IMR-90 (cell line): ENCODE results near the gene FTCDNL1. TPM values are rescaled to one million over a fixed set of nuclear protein-coding genes. Genes with fewer than 3 reads are reported as not detected.

Experiments used
- ATAC-seq: fragments of 200-7000 bp; cut with Tn5 transposase; 2 replicates; pipeline ENCODE4 v1.9.1; 2020; ENCODE audit warnings: low read depth, mild to moderate bottlenecking, moderate library complexity
- BruUV-seq: library from RNA; stranded (reverse); fragments of 400-500 nt; replicated peaks from 2 replicates; lab custom pipeline; 2021; lab: Mats Ljungman, UMichigan
- CTCF ChIA-PET: fragments of 300-600 bp; formaldehyde crosslinking; extraction: SDS; loops from one replicate; lab custom pipeline; 2021; ENCODE audit warnings: antibody characterized with exemption; lab: Yijun Ruan, JAX
- POLR2A ChIA-PET: fragments of 300-600 bp; sonication (Branson Sonifier 250); formaldehyde crosslinking; loops from one replicate; lab custom pipeline; 2022; ENCODE audit warnings: antibody characterized with exemption; ENCODE audit not compliant: unreplicated experiment; lab: Charles Lee
- DNase-seq: peaks from one replicate; pipeline ENCODE4 v3.0.0; 2013
- H2AFZ ChIP-seq: replicated peaks from 2 replicates; pipeline ENCODE3; 2013; ENCODE audit warnings: low read length, mild to moderate bottlenecking; ENCODE audit not compliant: poor library complexity
- H2AK5ac ChIP-seq: 2 replicates; pipeline ENCODE4 v1.6.1; 2013; ENCODE audit warnings: low read depth, low read length, inconsistent platforms
- H2AK9ac ChIP-seq: replicated peaks from 2 replicates; pipeline ENCODE3; 2013; ENCODE audit warnings: mild to moderate bottlenecking, low read depth, low read length, moderate library complexity; ENCODE audit not compliant: poor library complexity
- H2BK120ac ChIP-seq: 2 replicates; pipeline ENCODE4 v1.6.1; 2013; ENCODE audit warnings: low read depth, low read length, inconsistent platforms
- H2BK15ac ChIP-seq: 3 replicates; pipeline ENCODE4 v1.6.1; 2013; ENCODE audit warnings: low read depth, low read length, inconsistent platforms
- H2BK20ac ChIP-seq: 2 replicates; pipeline ENCODE4 v1.6.1; 2013; ENCODE audit warnings: low read depth, mild to moderate bottlenecking, inconsistent platforms, low read length, moderate library complexity
- H2BK5ac ChIP-seq: 2 replicates; pipeline ENCODE4 v1.6.1; 2013; ENCODE audit warnings: mild to moderate bottlenecking, low read depth, low read length, inconsistent platforms; ENCODE audit not compliant: poor library complexity, severe bottlenecking
- H3K14ac ChIP-seq: replicated peaks from 2 replicates; pipeline ENCODE4 v1.6.1; 2013; ENCODE audit warnings: low read depth, low read length, inconsistent platforms
- H3K18ac ChIP-seq: 2 replicates; pipeline ENCODE4 v1.6.1; 2013; ENCODE audit warnings: low read depth, low read length, control low read depth
- H3K23ac ChIP-seq: 2 replicates; pipeline ENCODE4 v1.6.1; 2013; ENCODE audit warnings: low read depth, low read length, inconsistent platforms
- H3K27ac ChIP-seq: 2 replicates; pipeline ENCODE4 v1.5.1; 2013; ENCODE audit warnings: mild to moderate bottlenecking, control low read depth, low read length; ENCODE audit not compliant: insufficient read depth
- H3K27me3 ChIP-seq: 2 replicates; pipeline ENCODE4 v1.6.1; 2013; ENCODE audit warnings: low read length; ENCODE audit not compliant: control insufficient read depth, insufficient read depth
- H3K36me3 ChIP-seq: 2 replicates; pipeline ENCODE4 v1.6.1; 2013; ENCODE audit warnings: low read length, mixed read lengths; ENCODE audit not compliant: control insufficient read depth, insufficient read depth
- H3K4ac ChIP-seq: 2 replicates; pipeline ENCODE4 v1.6.1; 2013; ENCODE audit warnings: low read depth, low read length, inconsistent platforms
- H3K4me1 ChIP-seq: 2 replicates; pipeline ENCODE4 v1.6.1; 2013; ENCODE audit warnings: low read length, mixed read lengths; ENCODE audit not compliant: control insufficient read depth, insufficient read depth
- H3K4me2 ChIP-seq: 2 replicates; pipeline ENCODE4 v1.6.1; 2013; ENCODE audit warnings: low read depth, mild to moderate bottlenecking, control low read depth, low read length, moderate library complexity
- H3K4me3 ChIP-seq: 2 replicates; pipeline ENCODE4 v1.5.1; 2013; ENCODE audit warnings: low read depth, mild to moderate bottlenecking, control low read depth, low read length, moderate library complexity; ENCODE audit not compliant: insufficient read depth
- H3K56ac ChIP-seq: 2 replicates; pipeline ENCODE4 v1.6.1; 2013; ENCODE audit warnings: low read length, inconsistent platforms; ENCODE audit not compliant: insufficient read depth; ENCODE audit errors: extremely low read depth
- H3K79me1 ChIP-seq, 2 experiments: 2 replicates each; pipeline ENCODE4 v1.6.1; 2013; ENCODE audit warnings: low read length in 2 of 2, inconsistent platforms in 1 of 2, low read depth in 1 of 2
- H3K9ac ChIP-seq: 2 replicates; pipeline ENCODE4 v1.6.1; 2013; ENCODE audit warnings: low read depth, low read length, control low read depth
- H3K9me1 ChIP-seq: 2 replicates; pipeline ENCODE4 v1.6.1; 2013; ENCODE audit warnings: low read length, inconsistent platforms; ENCODE audit not compliant: insufficient read depth
- H3K9me3 ChIP-seq: 2 replicates; pipeline ENCODE4 v1.6.1; 2013; ENCODE audit warnings: low read length; ENCODE audit not compliant: control insufficient read depth, insufficient read depth
- H4K20me1 ChIP-seq: 2 replicates; pipeline ENCODE4 v1.6.1; 2013; ENCODE audit warnings: low read length, inconsistent platforms; ENCODE audit not compliant: insufficient read depth
- H4K5ac ChIP-seq: 2 replicates; pipeline ENCODE4 v1.6.1; 2013; ENCODE audit warnings: mild to moderate bottlenecking, low read depth, low read length, control low read depth
- H4K8ac ChIP-seq, 2 experiments: 2 replicates each; pipeline ENCODE4 v1.6.1; 2013; ENCODE audit warnings: low read depth in 2 of 2, low read length in 2 of 2, control low read depth in 1 of 2, inconsistent platforms in 1 of 2
- H4K91ac ChIP-seq: 2 replicates; pipeline ENCODE4 v1.6.1; 2013; ENCODE audit warnings: low read depth, low read length, inconsistent platforms; ENCODE audit not compliant: insufficient read depth
- BHLHE40 ChIP-seq: fragments of 150-350 bp; IDR thresholded peaks from 2 replicates; pipeline ENCODE4 v1.6.1; 2016; ENCODE audit warnings: mild to moderate bottlenecking, low read depth, low read length
- CEBPB ChIP-seq: IDR thresholded peaks from 2 replicates; pipeline ENCODE4 v1.6.1; 2012; ENCODE audit warnings: low read depth, low read length, improper control_type of control experiment
- CHD1 ChIP-seq: IDR thresholded peaks from 2 replicates; pipeline ENCODE4 v1.6.1; 2012; ENCODE audit warnings: low read depth, low read length, improper control_type of control experiment
- CTCF ChIP-seq: conservative IDR thresholded peaks from 2 replicates; pipeline ENCODE4 v1.5.1; 2012; ENCODE audit warnings: mild to moderate bottlenecking, low read depth, low read length, improper control_type of control experiment
- FOS ChIP-seq: fragments of 150-350 bp; IDR thresholded peaks from 2 replicates; pipeline ENCODE4 v1.6.1; 2016; ENCODE audit warnings: low read depth, low read length
- MAFK ChIP-seq: IDR thresholded peaks from 2 replicates; pipeline ENCODE4 v1.6.1; 2012; ENCODE audit warnings: low read depth, low read length, improper control_type of control experiment
- MAZ ChIP-seq: IDR thresholded peaks from 2 replicates; pipeline ENCODE4 v1.6.1; 2012; ENCODE audit warnings: low read depth, mild to moderate bottlenecking, low read length, improper control_type of control experiment, moderate library complexity, borderline replicate concordance
- MXI1 ChIP-seq: IDR thresholded peaks from 2 replicates; pipeline ENCODE4 v1.6.1; 2012; ENCODE audit warnings: low read depth, mild to moderate bottlenecking, low read length, moderate library complexity, borderline replicate concordance
- NFE2L2 ChIP-seq: fragments of 150-350 bp; IDR thresholded peaks from 2 replicates; pipeline ENCODE4 v1.6.1; 2016; ENCODE audit warnings: low read depth, mild to moderate bottlenecking, low read length
- POLR2A ChIP-seq: IDR thresholded peaks from 2 replicates; pipeline ENCODE4 v1.6.1; 2012; ENCODE audit warnings: mild to moderate bottlenecking, low read depth, low read length
- RCOR1 ChIP-seq: IDR thresholded peaks from 2 replicates; pipeline ENCODE4 v1.6.1; 2012; ENCODE audit warnings: mild to moderate bottlenecking, low read length, improper control_type of control experiment; ENCODE audit not compliant: insufficient replicate concordance
- RFX5 ChIP-seq: IDR thresholded peaks from 2 replicates; pipeline ENCODE4 v1.8.0; 2012; ENCODE audit warnings: low read depth, mild to moderate bottlenecking, low read length, moderate library complexity
- WGBS, 2 experiments: methylation state at CpG; one replicate each; pipeline versions ENCODE4 v1.1.5 to v1.1.7; 2013; ENCODE audit warnings: missing lambda C conversion rate in 2 of 2; ENCODE audit not compliant: insufficient read length in 1 of 2; ENCODE audit errors: extremely low coverage in 2 of 2; 5-methylcytosine and 5-hydroxymethylcytosine counted together
- dilution Hi-C: fragments of 300-500 bp; cut with HindIII; formaldehyde crosslinking; loops from one replicate; pipeline ENCODE4 v1.14.3; 2018; ENCODE audit warnings: low sequenced_read_pairs; ENCODE audit not compliant: unreplicated experiment
- in situ Hi-C: fragments of 300-500 bp; cut with MboI; formaldehyde crosslinking; loops from 3 replicates; pipeline ENCODE4 v1.14.3; 2019; ENCODE audit warnings: low sequenced_read_pairs, inconsistent platforms, mixed read lengths
- intact Hi-C: fragments of 100-400 bp; cut with micrococcal nuclease; formaldehyde crosslinking; loops from 2 replicates; pipeline ENCODE4 v1.10.0; 2022
- polyA plus RNA-seq, 3 experiments: library from polyadenylated mRNA; depleted of rRNA; stranded (reverse); fragments of >200 nt; gene quantifications; 2 replicates each; pipeline ENCODE4 v1.2.3, GENCODE V29; 2012; ENCODE audit warnings: low replicate concordance in 1 of 3
- total RNA-seq: library from RNA; depleted of rRNA; stranded (reverse); fragments of >200 nt; gene quantifications from 2 replicates; pipeline ENCODE4 v1.2.3, GENCODE V29; 2012
- TF ChIP-seq, protein P1 (sequence below): fragments of 150-350 bp; IDR thresholded peaks from 2 replicates; pipeline ENCODE4 v1.6.1; 2017; ENCODE audit warnings: mild to moderate bottlenecking, antibody characterized with exemption, low read length, low read depth

FTCDNL1 gene
- total and polyA plus RNA-seq, 2 of the 4 experiments (the other 2 are of a cell fraction), result 0.18 to 0.21 TPM

GRCh38 chr2:199841409-199841808, 9.6 kb downstream of the FTCDNL1 start:
- H3K56ac ChIP-seq, result no peak overlapping the region
- H3K4me2 ChIP-seq, result no peak overlapping the region
- no peaks in the 10 kb centered on the region for H4K20me1 ChIP-seq
- no peaks in the 10 kb centered on the region for H3K4me1 ChIP-seq
- H3K36me3 ChIP-seq, result no peaks in the 10 kb centered on the region
- no peak overlapping the region for H4K91ac ChIP-seq
- H2AK9ac ChIP-seq, result no peak overlapping the region
- H2BK20ac ChIP-seq, result no peak overlapping the region
- H2AK5ac ChIP-seq, result no peak overlapping the region
- no peak overlapping the region for H2BK5ac ChIP-seq
- no TSS peak for BruUV-seq
- no peak overlapping the region for H4K5ac ChIP-seq
- no peak overlapping the region for H3K14ac ChIP-seq
- ATAC-seq (no peak), DNase-seq (no peak)
- peaks cover 8% of the 10 kb centered on the region for H3K27me3 ChIP-seq
- intact Hi-C loops, result no loop called here
- no peak overlapping the region for H3K27ac ChIP-seq
- CTCF ChIA-PET, result no interaction called here
- no peak overlapping the region for H3K4ac ChIP-seq
- no peak overlapping the region for H2AFZ ChIP-seq
- in situ Hi-C loops, result no loop called here
- no peak for TF ChIP-seq FOS
- TF ChIP-seq BHLHE40, result no peak
- TF ChIP-seq CTCF, result no peak
- no peak for TF ChIP-seq MXI1
- no peak for TF ChIP-seq POLR2A
- no peak for TF ChIP-seq MAFK
- TF ChIP-seq CEBPB, result no peak
- TF ChIP-seq RFX5, result no peak
- TF ChIP-seq, protein P1, sequence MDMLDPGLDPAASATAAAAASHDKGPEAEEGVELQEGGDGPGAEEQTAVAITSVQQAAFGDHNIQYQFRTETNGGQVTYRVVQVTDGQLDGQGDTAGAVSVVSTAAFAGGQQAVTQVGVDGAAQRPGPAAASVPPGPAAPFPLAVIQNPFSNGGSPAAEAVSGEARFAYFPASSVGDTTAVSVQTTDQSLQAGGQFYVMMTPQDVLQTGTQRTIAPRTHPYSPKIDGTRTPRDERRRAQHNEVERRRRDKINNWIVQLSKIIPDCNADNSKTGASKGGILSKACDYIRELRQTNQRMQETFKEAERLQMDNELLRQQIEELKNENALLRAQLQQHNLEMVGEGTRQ, result no peak
- no peak for TF ChIP-seq RCOR1
- no peak for TF ChIP-seq CHD1
- TF ChIP-seq NFE2L2, result no peak
- no peak for TF ChIP-seq MAZ
- dilution Hi-C loops, result no loop called here
- H3K9me3 ChIP-seq, result peaks cover 2% of the 10 kb centered on the region; the same call in 1 of the 2 replicates
- no peak overlapping the region for H3K18ac ChIP-seq
- no peak overlapping the region for H2BK120ac ChIP-seq
- no peak overlapping the region for H4K8ac ChIP-seq
- no peak overlapping the region for H3K4me3 ChIP-seq
- H2BK15ac ChIP-seq, result no peak overlapping the region
- WGBS, 2 experiments, result no CpG with 5 or more reads among the region's 1 CpG
- no peak overlapping the region for H3K9ac ChIP-seq
- no peak overlapping the region for H3K23ac ChIP-seq
- no peaks in the 10 kb centered on the region for H3K9me1 ChIP-seq
- POLR2A ChIA-PET, result no interaction called here
- no peaks in the 10 kb centered on the region for H3K79me1 ChIP-seq
